ENCODE data around the gene CFAP91.
"Not testable (repeated sequence)": the region's sequence is repeated elsewhere in the genome, so short reads cannot be mapped to it uniquely, and the experiment has no call there.

The CFAP91 gene

DNA sequence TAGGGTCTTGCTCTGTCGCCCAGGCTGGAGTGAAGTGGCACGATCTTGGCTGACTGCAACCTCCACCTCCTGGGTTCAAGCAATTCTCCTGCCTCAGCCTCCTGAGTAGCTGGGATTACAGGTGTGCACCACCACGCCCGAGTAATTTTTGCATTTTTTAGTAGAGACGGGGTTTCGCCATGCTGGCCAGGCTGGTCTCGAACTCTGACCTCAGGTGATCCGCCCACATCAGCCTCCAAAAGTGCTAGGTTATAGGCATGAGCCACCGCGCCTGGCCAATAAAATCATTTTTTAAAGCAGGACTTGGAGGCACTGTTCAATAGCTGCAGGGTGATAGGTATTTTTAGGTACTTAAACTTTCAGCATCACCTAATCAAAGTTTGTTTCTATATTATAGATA is 24.6 kb upstream of the CFAP91 start:
- not testable (repeated sequence) for DNase-seq

DNA sequence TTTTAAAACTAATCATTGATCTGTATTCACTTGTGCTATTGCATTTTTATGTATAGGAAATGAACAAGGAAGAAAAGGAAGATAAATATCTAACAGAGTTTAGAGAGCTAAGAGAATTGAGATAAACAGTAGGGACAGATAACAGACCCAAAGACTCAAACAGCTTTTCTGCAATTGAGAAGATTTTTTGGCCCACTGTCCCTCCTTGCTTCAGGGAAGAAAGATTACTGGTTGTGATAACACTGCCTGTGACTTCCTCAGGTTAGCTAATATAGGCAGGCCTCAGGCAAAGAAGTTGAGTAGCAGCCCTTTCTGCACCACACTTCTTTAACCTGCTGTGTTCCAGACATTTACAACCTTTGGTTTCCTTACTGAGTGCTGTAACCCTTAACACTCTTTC is 22.9 kb upstream of the CFAP91 start:
- no peak for DNase-seq

DNA sequence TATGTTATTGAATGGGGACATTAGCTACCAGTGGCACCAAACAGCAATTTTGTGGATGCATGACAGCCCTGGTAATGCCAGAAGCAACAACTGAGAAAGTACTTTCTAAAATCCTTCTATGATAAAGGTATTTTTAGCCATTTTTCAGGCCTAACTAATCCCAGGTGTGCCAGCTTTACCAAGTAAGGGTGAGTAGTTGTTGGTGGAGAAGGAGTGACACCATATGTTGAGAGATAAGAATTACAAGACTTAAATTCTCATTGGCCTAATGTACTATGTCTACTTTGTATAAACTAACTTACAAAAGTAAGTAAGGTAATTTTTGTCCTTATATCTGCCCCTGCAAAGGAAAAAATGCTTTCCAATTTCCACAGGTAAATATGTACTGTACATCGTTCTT is 21.5 kb upstream of the CFAP91 start:
- DNase-seq, result peak in 1 of 2 donors; percentile 42

DNA sequence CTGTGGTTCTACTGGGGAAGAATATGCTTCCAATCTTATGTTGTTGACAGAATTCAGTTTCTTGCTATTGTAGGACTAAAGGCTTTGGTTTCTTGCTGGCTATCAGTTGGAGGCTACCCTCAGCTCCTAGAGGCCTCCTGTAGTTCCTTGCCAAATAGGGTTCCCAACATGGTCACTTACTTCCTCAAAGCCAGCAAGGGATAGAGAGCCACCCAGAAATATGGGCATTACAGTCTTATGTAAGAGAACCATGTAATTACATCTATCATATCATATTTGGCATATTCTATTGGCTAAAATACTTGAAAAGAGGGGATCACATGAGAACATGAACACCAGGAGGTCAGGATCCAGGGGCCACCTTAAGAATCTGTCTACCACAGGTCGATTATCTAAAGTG is 19.4 kb upstream of the CFAP91 start:
- no peak for DNase-seq

DNA sequence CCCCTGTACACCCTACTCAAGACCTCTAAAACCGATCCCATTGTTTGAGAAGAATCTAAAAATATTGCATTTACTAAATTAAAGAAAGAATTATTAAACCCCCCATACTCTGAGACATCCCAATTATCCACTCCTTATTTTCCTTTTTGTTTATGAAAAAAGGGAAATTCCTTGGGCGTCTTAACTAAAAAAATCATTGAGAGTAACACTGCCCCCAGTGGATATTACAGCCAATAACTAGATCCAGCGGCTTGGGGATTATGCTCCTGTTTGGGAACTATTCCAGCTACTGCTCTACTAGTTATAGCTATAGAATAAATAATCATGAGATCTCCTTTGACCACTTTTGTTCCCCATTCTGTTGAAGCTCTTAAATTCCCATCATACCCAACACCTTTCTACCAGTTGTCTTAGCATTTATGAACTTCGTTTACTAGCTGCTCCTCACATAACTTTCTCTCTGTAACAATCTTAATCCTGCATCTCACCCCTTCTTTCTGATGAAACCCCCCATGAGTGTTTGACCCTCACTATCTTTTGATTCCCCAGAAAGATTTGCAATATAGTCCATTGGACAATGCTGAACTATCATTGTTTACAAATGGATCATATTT is 12.7 kb upstream of the CFAP91 start:
- DNase-seq, result no peak

DNA sequence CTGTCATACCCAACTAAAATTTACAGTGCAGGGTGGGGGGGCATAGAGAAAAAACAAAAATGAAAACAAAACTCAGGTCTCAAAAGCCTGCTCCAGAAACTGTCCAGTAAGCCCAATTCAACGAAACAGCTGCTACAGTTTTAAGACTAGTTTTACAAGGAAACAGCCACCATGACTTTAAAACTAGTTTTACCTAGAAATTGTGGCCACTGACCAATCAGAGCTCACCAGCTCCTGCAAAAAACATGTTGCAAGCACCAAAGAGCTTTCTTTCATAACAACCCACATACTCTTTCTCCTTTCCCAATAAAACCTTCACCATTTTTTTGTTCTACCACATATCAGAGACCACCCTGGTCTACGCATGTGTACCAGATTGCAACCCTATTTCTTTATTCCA is 7.3 kb upstream of the CFAP91 start:
- no peak for DNase-seq

DNA sequence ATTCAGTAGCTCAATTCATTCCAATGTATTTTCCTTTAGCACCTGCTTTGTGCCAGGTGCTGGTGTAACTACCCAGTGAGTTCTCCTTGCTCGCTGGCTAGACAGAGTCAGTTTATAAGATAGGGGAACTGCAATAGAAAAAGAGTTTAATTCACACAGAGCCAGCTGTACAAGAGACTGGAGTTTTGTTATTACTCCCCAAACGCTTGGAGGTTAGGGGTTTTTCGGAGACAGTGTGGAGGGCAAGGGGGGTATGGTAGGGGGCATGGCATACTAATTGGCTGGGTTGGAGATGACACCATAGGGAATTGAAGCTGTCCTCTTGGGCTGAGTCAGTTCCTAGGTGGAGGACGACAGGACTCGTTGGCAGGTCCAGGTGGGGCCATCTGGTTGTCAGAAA is 5.4 kb upstream of the CFAP91 start:
- DNase-seq, result no peak

DNA sequence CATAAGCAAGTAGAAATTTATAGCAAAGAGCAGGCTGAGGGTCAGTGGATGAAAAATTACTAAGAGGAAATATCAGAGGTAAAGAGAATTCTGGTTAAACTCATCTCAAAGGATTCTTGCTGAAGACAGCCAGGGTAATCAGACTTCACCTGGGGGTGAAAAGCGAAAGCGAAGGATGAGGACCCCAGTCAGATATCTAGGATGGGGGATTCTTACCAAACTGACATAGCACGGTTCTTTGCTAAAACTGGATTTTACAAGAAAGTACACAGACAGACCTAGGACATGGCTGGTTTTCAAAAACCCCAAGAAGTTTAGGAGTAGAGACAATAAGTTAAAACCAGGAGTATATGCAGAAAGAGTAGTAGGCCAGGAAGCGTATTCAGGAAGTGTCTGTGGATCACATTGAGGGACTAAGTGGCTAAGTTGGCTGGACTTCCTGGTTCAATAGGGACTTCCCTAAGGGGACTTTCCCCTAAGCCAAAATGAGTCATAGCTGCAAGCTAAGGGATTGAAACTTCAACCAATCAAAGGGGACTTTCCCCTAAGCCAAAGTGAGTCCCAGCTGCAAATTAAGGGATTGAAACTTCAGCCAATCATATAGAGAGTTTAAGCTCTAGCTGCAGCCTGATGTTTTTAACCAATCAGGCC is 2.4 kb upstream of the CFAP91 start:
- DNase-seq, result peak; percentile 65 to 70

DNA sequence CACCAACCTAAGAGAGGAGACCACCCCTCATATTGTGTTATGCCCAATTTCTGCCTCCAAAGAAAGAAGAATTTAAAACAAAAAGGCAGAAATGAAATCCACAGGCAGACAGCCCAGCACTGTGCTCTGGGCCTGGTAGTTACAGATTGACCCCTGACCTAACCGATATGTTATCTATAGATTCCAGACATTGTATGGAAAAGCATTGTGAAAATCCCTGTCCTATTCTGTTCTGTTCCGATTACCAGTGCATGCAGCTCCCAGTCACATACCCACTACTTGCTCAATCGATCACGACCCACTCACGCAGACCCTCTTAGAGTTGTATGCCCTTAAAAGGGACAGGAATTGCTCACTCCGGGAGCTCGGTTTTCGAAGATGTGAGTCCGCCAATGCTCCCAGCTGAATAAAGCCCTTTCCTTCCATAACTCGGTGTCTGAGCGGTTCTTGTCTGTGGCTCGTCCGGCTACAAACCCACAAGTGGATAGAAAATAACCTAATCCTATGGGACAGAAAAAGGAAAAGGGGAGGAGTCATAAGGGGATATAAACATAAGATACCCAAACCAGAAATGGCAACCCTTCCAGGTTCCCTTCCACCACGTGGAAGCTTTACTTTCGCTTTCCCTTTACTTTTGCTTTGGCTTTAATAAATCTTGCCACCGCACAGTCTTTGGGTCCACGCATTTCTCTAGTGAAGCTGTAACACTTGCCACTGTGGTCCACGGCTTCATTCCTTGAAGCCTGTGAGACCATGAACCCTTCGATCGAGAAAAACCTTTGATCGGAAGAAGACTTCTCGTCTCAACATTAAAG is 1.7 kb upstream of the CFAP91 start:
- DNase-seq, result no peak

DNA sequence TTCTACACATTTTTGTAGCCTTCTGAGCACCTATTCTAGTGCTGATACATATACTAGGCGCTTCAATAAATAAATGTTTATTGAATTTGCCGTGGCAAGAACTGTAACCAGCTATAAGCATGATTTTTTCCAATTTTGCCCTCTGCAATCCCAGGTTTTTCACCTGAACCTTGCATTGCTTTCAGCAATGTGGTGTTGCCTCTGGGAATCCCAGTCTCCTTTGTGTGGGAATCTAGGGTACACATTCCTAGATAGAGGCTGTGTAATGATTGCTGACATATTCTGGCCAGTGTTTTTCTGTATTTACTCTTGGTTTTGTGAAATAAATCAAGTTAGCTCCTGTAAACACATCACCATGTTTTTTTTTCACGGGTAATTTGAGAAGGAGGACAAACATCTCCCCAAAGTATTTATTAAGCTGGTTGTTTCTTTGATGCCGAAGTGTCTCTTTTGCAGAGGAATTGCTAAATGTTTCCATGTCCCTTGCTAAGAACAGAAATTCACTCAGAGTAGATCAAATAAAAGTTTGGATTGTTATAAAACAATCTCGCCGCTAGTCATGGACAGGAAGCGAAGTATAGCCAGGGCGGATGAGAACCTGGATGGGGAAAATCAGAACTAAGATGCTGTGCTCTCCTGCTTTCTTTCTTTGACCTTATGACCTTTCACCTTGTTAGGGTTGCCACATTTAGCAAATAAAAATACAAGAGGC is 1.2 kb downstream of the CFAP91 start:
- no peak for DNase-seq

DNA sequence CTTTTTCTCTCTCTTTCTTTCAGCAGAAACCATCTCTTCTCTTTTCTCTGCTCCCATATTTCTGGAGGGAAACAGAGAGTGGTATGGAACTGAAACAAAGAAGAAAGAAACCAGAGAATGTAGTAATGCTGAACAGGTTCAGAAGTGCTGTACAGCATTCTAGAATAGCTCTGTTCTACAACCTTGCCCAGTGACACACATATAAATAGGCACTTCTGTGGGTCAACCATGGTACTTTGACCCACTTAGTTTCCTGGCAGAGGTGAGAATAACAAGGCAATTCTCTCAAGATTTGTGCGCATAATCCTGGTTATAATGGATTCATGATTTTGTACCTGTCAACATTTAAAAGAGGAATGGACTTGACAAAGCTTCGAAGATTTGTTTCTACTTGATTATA is 12.3 kb downstream of the CFAP91 start:
- no peak for DNase-seq

DNA sequence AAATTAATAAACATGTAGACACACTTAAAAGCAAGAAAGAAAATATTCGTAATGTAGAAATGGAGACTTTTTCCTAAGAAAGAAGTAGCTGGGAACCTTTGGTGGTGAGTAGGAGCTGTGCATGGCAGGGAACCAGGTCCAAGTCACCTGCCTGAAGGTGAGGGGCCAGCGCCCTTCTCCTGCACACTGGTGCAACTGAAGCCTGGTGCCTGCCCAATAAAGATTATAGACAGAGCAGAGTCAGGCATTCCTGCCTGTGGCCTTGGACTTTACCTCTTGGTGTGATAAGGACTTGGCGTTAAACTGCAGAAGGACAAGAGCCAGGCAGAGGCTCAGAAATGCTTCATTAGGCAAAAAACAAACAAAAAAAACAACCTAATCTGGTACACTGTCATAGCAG is 14.2 kb downstream of the CFAP91 start:
- no peak for DNase-seq

DNA sequence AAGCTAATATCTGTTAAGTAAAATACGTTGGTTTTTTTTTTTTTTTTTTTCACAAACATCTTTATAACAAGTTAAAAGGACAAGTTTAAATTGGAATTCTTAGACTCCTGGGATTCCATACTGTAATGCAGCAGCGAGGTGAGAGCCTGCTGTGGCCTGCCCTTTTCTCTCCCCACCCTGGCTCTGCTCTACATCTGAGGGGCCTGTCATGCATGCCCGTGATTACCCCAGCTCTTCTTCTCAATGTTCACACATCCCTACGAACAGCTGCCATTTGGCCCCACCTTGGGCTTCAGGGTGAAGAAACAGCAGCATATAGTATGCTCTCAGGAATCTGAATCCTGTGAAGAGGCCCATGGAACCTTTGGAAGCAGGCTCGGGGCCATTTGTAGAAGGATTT is 14.7 kb downstream of the CFAP91 start:
- no peak for DNase-seq

DNA sequence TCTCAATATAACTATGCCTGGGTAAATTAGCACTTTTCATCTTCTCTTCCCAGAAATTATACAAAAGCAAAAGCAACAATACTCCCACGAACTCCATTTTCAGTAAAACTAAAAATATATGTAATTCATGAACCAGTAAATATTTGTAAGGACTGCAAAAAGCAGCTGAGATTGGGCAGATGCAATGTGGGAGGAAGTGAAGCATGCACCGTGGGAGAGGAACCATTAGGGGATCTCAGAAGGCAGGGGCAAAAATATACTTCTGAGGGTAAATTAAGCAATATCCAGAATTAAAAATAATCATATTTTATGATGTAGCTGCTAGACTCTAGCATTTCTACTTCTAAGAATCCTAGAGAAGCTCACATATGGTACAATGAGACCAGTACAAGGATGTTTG is 20.2 kb downstream of the CFAP91 start:
- no peak for DNase-seq

DNA sequence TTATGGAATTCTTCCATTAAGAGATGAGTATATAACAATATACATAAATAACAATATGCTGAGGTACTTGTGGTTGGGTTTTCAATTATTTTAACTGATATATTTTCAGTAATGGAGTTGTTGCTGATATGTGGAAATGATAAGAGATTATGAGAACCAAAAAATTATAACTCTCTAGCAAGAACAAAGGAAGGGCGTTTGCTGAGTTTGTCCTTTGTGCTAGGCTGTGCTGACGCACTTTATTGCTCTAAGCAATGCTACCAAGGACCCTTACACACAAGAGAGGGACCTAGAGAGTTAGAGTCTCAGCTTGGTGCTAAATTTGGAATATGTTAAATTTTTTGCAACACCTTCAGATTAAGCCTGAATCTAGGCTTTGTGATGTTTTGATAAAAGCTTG is 24.1 kb downstream of the CFAP91 start:
- DNase-seq, result no peak

DNA sequence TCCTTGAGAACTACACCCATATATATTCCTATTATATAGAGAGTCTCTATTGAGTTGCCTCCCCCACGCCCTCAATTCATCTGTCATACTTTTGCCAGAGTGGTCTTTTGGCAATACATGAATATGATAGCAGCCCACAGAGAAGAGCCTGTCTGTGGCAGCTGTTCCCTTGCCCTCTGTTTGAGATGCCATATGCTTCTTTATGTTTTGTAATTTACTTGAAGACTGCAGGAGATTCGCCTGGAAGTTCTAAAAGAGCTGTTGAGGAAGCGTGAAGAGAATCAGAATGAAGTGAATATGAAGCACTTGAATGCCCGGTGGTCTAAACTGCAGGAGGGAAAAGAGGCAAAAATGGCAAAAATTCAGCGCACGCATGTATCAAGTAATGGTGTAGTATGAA is 27.2 kb downstream of the CFAP91 start:
- no peak for DNase-seq

DNA sequence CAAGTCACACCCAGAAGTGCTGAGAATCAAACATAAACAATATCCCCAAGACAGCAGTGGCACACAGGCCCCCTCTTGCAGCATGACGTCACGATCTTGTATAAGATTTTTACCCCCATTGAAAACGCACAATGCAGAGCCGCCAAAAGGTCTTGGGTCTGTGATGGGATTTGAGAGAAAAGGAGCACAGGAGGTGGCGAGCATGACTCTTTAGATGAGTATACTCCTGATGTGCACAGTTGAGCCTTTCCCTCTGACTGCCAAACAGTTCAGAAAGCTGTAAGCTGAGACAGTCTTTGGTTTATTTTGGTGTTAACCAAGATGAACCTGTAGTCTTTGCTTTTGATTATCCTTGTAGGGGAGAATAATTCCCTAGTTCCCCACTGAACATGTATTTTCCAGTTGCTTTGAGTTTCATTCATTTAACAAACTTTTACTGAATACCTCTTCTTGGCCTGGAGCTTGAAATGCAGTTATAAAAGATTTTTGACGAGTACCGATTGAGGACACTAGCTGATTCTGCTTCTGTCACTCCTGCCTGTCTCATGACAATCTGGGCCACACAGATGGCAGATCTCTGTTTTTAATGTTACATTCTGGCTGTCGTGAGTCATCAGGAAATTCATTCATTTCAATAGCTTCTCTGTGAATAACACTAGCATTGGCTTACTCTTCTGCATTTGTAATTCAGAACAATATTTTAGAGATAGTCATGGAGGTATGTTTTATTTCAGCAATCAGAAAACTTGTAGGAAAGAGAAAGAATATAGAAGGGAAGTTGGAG is 28.9 kb downstream of the CFAP91 start:
- no peak for DNase-seq

DNA sequence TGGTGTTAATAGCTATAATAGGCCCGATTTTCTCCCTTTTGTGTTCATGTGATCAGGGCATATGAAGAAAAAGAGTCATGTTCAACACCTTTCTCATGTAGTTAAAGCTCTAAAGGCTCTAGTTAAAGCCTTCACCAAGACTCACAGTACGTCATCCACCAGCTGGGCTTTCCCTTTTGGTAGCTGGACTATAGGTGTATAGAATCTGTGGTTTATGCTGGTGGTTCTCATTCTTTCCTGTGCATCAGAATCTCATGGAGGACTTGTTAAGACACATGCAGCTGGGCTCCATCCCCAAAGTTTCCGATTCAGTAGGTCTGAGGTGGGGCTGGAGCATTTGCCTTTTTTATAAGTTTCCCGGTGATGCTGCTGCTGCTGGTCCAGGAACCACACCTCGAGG is 31.0 kb downstream of the CFAP91 start:
- no peak for DNase-seq

DNA sequence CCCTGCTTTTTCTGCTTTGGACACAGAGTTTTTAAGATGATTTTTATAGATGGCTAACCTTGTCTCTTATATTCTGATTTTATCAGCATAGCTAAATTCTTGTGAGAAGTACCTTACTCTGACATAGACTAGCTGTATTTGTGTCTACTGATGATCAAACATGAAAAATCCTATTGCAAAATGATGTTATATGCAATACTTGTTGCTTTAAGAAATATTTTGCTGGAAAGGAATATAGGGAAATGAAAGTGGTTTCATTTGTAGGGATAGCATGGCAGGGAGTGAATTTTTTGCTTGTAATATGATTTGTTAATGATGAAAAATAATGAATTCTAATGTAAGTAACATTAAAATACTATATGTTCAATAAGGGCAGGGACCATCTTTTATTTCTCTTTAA is 35.9 kb downstream of the CFAP91 start:
- DNase-seq, result no peak

DNA sequence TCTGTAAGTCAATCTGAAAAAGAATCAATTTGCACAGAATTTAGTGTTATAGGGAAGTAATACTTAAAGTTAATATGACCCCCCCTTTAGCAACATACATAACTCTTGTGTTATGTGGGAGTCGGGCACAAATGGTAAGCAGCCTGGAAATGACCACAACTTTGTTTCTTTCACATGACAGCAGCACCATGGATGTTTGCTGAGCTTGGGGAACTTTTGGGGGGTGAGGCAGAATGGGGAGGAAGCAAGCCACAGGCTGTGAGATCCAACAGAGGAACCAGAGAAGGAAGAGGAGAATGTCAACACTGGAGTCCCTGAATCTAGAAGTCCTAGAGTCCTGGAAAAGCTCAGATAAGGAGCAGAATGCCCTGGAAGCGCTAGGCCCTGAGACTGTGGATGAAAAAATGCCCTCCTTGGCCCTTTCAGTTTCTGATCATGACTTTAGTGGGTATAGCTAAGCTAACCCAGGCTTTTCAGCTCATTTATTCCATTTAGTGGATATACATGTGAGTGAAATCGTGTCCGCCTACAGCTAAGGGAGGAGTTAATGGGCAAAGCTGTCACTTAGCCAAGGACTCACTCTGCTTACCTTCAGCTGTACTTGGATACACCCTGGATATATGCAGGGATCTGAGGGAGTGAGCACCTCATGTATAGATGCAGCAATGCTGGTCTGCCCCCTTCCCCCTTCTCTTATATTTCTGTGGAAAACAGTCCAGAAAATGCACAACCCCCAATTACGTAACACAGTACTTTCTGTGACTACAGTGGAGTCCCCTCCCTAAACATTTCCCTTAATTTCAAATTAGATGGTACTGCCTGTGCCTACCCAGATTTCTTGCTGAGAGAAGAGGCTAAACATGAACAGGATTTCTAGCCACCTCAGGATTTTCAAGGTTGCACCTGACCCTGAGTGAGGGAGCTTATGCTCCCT is 39.1 kb downstream of the CFAP91 start:
- DNase-seq, result no peak

DNA sequence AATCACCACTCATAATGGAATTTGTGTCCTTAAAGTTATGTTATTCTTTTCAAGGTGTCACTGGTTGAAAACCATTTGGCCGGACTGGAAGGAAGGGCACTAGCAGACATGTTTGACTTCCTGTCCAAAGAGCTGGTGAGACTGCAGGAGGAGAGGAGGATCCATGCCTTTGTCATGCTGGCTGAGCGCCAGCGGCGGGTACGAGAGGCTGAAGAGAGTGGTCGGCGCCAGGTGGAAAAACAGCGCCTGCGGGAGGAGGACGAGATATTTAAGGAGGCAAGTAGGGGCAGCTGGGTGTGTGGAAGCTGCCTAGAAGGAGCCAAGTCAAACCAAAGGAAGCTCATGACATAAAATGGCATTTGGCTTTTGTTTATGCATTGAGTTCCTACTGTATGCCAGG is 41.1 kb downstream of the CFAP91 start:
- no peak for DNase-seq

DNA sequence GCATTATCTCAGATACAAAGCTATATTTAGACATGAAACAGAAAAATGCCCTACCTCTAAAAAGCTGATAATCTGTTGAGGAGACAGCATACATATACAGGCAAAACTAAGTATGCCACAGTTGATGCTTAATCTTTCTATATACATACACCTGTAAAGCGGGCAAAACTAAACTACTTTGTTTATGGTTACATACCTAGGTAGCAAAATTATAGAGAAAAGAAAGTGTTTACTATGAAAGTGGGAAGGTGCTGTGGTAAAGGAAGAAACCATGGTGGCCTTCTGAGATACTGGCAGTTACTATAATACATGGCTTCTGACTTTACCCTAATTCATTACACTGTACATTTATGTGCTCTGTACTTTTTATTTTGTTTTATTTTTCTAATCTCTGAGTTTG is 43.1 kb downstream of the CFAP91 start:
- no peak for DNase-seq

All from CD4-positive, alpha-beta T cell treated with Interleukin-4 for 1 hour (primary cell).